Measurements from ENCODE around the gene CLDN5. TPM values are rescaled to one million over a fixed set of nuclear protein-coding genes. Genes with fewer than 3 reads are reported as not detected.

The CLDN5 gene
- total and polyA plus RNA-seq, 2 of the 8 experiments (the other 6 are each of a cell fraction or from before 2014, with no cell fraction given): 1.2 to 1.6 TPM

DNA sequence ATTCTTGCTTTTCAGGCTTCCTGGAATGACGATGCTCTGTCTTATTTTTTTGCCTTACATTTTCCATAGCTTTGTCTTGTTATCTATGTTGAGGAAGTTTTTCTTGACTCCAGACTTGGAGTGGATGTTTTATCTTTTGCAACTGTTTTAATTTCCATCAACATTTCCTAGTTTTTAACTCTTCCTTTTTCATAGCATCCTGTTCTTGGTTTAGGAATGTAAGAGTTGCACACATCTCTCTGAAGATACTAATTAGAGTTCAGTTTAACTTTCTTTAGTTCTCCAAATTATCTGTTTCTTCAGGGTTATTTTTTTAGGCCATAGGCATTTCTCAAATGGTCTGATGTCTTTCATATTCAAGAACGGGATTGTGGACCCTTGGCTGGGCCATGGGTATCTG lies 10.4 kb downstream of the CLDN5 start:
- Histone ChIP-seq H2AK5ac (ENCODE audit: low read depth, low read length) (no peak overlapping the region), H3K79me1 (ENCODE audit: low read depth, low read length) (no peaks in the 10 kb centered on the region), H3K14ac (ENCODE audit: insufficient read length) (no peak overlapping the region), H2BK15ac (ENCODE audit: low read length) (no peak overlapping the region), H2BK5ac (ENCODE audit: low read depth, low read length) (no peak overlapping the region), H4K91ac (replicated peaks; ENCODE audit: insufficient read length, low read length) (no peak overlapping the region), H3K27ac (ENCODE audit: low read depth, low read length) (no peak overlapping the region), H3K23me2 (ENCODE audit: low read depth, low read length) (no peaks in the 10 kb centered on the region), H3K27me3 (replicated peaks in 1 of 4; ENCODE audit: control insufficient read depth in 3 of 4, extremely low read depth in 1 of 4, insufficient read depth in 3 of 4, low read length in 3 of 4) (no peaks in the 10 kb centered on the region), H3K79me2 (ENCODE audit: control insufficient read depth in 1 of 2, insufficient read depth in 2 of 2, low read length in 2 of 2) (no peaks in the 10 kb centered on the region), H3K4me1 (replicated peaks in 1 of 4; ENCODE audit: control insufficient read depth in 3 of 4, insufficient read depth in 4 of 4, low read length in 3 of 4) (0 out of 7 replicates have a peak, but pooled peaks cover 0 to 3% (median 0%) of the 10 kb centered on the region in 4 experiments), H4K8ac (ENCODE audit: extremely low read depth, insufficient read depth, low read length) (no peak overlapping the region), H4K20me1 (replicated peaks in 1 of 2; ENCODE audit: control insufficient read depth in 1 of 2, insufficient read depth in 2 of 2, low read length in 2 of 2) (peaks cover 0 to 2% of the 10 kb centered on the region in 2 experiments), H3K4ac (replicated peaks; ENCODE audit: insufficient read length, low read depth, low read length) (no peak overlapping the region), H2AFZ (ENCODE audit: low read length) (no peak overlapping the region), H2BK12ac (ENCODE audit: low read depth, low read length) (no peak overlapping the region), H3K4me3 (ENCODE audit: extremely low read depth in 1 of 4, insufficient read depth in 2 of 4, low read depth in 3 of 4, low read length in 4 of 4) (no peak overlapping the region), H4K5ac (ENCODE audit: insufficient read length, low read depth, low read length) (no peak overlapping the region), H2BK20ac (ENCODE audit: low read length) (no peak overlapping the region), H3K23ac (ENCODE audit: insufficient read length) (no peak overlapping the region), H3K36me3 (ENCODE audit: control insufficient read depth in 2 of 4, insufficient read depth in 4 of 4, low read length in 3 of 4) (peaks cover 2 to 37% (median 9%) of the 10 kb centered on the region in 4 experiments; a peak in 7 of 8 replicates), H3K9me3 (ENCODE audit: insufficient read depth in 2 of 2, low read depth in 1 of 2, low read length in 1 of 2) (no peaks in the 10 kb centered on the region), H2BK120ac (replicated peaks; ENCODE audit: low read depth, low read length) (no peak overlapping the region), H3K18ac (ENCODE audit: extremely low read depth, low read length) (no peak overlapping the region), H3K56ac (replicated peaks; ENCODE audit: insufficient read length, low read depth, low read length) (no peak overlapping the region), H3K9ac (replicated peaks in 1 of 4; ENCODE audit: extremely low read depth in 1 of 4, low read depth in 3 of 4, low read length in 3 of 4) (no peak overlapping the region), H3K4me2 (ENCODE audit: insufficient read depth in 1 of 2, low read depth in 2 of 2, low read length in 2 of 2) (no peak overlapping the region)
- CTCF ChIA-PET (ENCODE audit: partially characterized antibody): interaction anchor here (1.9 kb wide), 1 partner anchor 118 kb away, joined by 6 read pairs; no protein-coding TSS in a partner anchor
- 58% methylated on average over 2 of the region's 2 CpGs; no CpG with 5 or more reads in 1 of the 2 experiments for WGBS, 2 experiments (ENCODE audit: extremely low coverage in 1 of 2, insufficient coverage in 1 of 2, insufficient read length in 1 of 2, insufficient replicate concordance in 2 of 2, low coverage in 1 of 2, low lambda C conversion rate in 2 of 2, missing lambda C conversion rate in 1 of 2)
- FAIRE-seq (no peak), DNase-seq (ENCODE audit: low read depth in 1 of 2, low spot score in 2 of 2) (no peak)
- POLR2A ChIA-PET (ENCODE audit: partially characterized antibody): interaction anchor here (1.3 to 2.5 kb wide), 2 partner anchors 9 to 13 kb away, joined by 3 to 7 read pairs; no protein-coding TSS in a partner anchor
- no peak for TF ChIP-seq CHD2 (IDR thresholded peaks at IDR 0.05; ENCODE audit: low read length)
- TF ChIP-seq, protein P1, sequence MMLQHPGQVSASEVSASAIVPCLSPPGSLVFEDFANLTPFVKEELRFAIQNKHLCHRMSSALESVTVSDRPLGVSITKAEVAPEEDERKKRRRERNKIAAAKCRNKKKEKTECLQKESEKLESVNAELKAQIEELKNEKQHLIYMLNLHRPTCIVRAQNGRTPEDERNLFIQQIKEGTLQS (IDR thresholded peaks at IDR 0.05; ENCODE audit: insufficient read depth, low read depth, low read length): no peak
- TF ChIP-seq RXRA (IDR thresholded peaks at IDR 0.05; ENCODE audit: insufficient read depth, low read depth, low read length): no peak
- TF ChIP-seq TBP (IDR thresholded peaks at IDR 0.05; ENCODE audit: low read depth, low read length): no peak
- no peak for TF ChIP-seq SUZ12 (IDR thresholded peaks at IDR 0.05; ENCODE audit: low read length)
- TF ChIP-seq CBX8 (IDR thresholded peaks at IDR 0.05; ENCODE audit: borderline replicate concordance, low read depth, low read length): no peak
- no peak for TF ChIP-seq SP4 (IDR thresholded peaks at IDR 0.05; ENCODE audit: low read length)
- TF ChIP-seq CBX5 (IDR thresholded peaks at IDR 0.05; ENCODE audit: low read depth, low read length): no peak
- no peak for TF ChIP-seq EP300 (IDR thresholded peaks at IDR 0.05; ENCODE audit: borderline replicate concordance in 1 of 2, low read depth in 2 of 2, low read length in 2 of 2)
- no peak for TF ChIP-seq SRF (IDR thresholded peaks at IDR 0.05; ENCODE audit: low read depth, low read length)
- TF ChIP-seq, protein P2, sequence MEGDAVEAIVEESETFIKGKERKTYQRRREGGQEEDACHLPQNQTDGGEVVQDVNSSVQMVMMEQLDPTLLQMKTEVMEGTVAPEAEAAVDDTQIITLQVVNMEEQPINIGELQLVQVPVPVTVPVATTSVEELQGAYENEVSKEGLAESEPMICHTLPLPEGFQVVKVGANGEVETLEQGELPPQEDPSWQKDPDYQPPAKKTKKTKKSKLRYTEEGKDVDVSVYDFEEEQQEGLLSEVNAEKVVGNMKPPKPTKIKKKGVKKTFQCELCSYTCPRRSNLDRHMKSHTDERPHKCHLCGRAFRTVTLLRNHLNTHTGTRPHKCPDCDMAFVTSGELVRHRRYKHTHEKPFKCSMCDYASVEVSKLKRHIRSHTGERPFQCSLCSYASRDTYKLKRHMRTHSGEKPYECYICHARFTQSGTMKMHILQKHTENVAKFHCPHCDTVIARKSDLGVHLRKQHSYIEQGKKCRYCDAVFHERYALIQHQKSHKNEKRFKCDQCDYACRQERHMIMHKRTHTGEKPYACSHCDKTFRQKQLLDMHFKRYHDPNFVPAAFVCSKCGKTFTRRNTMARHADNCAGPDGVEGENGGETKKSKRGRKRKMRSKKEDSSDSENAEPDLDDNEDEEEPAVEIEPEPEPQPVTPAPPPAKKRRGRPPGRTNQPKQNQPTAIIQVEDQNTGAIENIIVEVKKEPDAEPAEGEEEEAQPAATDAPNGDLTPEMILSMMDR (IDR thresholded peaks at IDR 0.05; ENCODE audit: control extremely low read depth in 1 of 3, insufficient read depth in 1 of 3, low read depth in 1 of 3, low read length in 3 of 3): no peak

All from H1 (cell line).